HepG2 (cell line): ENCODE data around the gene PPP2R2D. TPM values are rescaled to one million over a fixed set of nuclear protein-coding genes. Genes with fewer than 3 reads are reported as not detected.

ENCODE experiments used
- ATAC-seq: fragments of 200-7000 bp; cut with Tn5 transposase; 3 replicates; pipeline ENCODE4 v1.9.1; 2020; ENCODE audit warnings: mild to moderate bottlenecking, moderate library complexity
- BruUV-seq: library from RNA; stranded (reverse); fragments of 400-500 nt; replicated peaks from 2 replicates; lab custom pipeline; 2021; lab: Mats Ljungman, UMichigan
- CTCF ChIA-PET: fragments of 300-600 bp; formaldehyde crosslinking; extraction: SDS; loops from one replicate; lab custom pipeline; 2021; ENCODE audit warnings: low total read pairs, inconsistent platforms, low intra/inter-chr PET ratio; lab: Yijun Ruan, JAX
- POLR2A ChIA-PET: fragments of 350-600 bp; sonication (Branson Sonifier 250); formaldehyde crosslinking; loops from one replicate; lab custom pipeline; 2020; ENCODE audit warnings: antibody characterized with exemption, inconsistent platforms; lab: Yijun Ruan, JAX
- DNase-seq: peaks from one replicate; pipeline ENCODE4 v3.0.0-alpha.2; 2015; ENCODE audit warnings: low spot score
- FAIRE-seq: peaks from 3 replicates; lab custom pipeline; 2011; peaks lifted over from hg19 to GRCh38; lab: Jason Lieb, UNC
- H2AFZ ChIP-seq: one replicate; pipeline ENCODE4 v1.6.1; 2011; ENCODE audit warnings: low read length, inconsistent platforms
- H3K27ac ChIP-seq: fragments of 300-600 bp; 3 replicates; pipeline ENCODE4 v1.8.0; 2011; ENCODE audit warnings: mixed run types, mild to moderate bottlenecking, mixed read lengths, low read length, inconsistent platforms; ENCODE audit not compliant: insufficient read depth; ENCODE audit errors: extremely low read length
- H3K27me3 ChIP-seq, 2 experiments: fragments of 200-600 bp in 1 of 2; 2 replicates in 1 of 2; 3 replicates in 1 of 2; pipeline versions ENCODE4 v1.6.0 to v1.8.0; 2011; ENCODE audit warnings: low read length in 2 of 2, mild to moderate bottlenecking in 2 of 2, moderate library complexity in 2 of 2, inconsistent platforms in 1 of 2; ENCODE audit not compliant: insufficient read depth in 2 of 2, control insufficient read depth in 1 of 2
- H3K36me3 ChIP-seq, 2 experiments: fragments of 200-600 bp in 1 of 2; replicated peaks in 1 of 2; 2 replicates in 1 of 2; 3 replicates in 1 of 2; pipeline versions ENCODE4 v1.5.1 to v1.8.0; 2011; ENCODE audit warnings: low read length in 2 of 2, inconsistent platforms in 1 of 2; ENCODE audit not compliant: insufficient read depth in 2 of 2, control insufficient read depth in 1 of 2
- H3K4me1 ChIP-seq: 2 replicates; pipeline ENCODE4 v1.5.1; 2012; ENCODE audit warnings: low read length, inconsistent platforms; ENCODE audit not compliant: insufficient read depth
- H3K4me2 ChIP-seq: 2 replicates; pipeline ENCODE4 v1.6.0; 2011; ENCODE audit warnings: low read depth, low read length, inconsistent platforms
- H3K4me3 ChIP-seq, 3 experiments: fragments of 200-600 bp in 1 of 3; sonication (generic), shearing (Covaris generic) in 1 of 3; replicated peaks in 1 of 3; 2 replicates each; pipeline ENCODE4 v1.5.1; 2011 to 2016; ENCODE audit warnings: low read length in 3 of 3, inconsistent platforms in 2 of 3, low read depth in 2 of 3, mild to moderate bottlenecking in 2 of 3, control low read depth in 1 of 3, mixed read lengths in 1 of 3; ENCODE audit not compliant: insufficient read depth in 1 of 3
- H3K79me2 ChIP-seq: one replicate; pipeline ENCODE4 v1.6.1; 2011; ENCODE audit warnings: low read length, inconsistent platforms; ENCODE audit not compliant: insufficient read depth
- H3K9ac ChIP-seq: 2 replicates; pipeline ENCODE4 v1.6.0; 2011; ENCODE audit warnings: mild to moderate bottlenecking, low read depth, low read length, inconsistent platforms; ENCODE audit not compliant: insufficient read depth
- H3K9me3 ChIP-seq: 2 replicates; pipeline ENCODE4 v1.5.1; 2012; ENCODE audit warnings: mild to moderate bottlenecking, low read length
- H4K20me1 ChIP-seq: 2 replicates; pipeline ENCODE4 v1.6.0; 2011; ENCODE audit warnings: inconsistent platforms, mild to moderate bottlenecking, low read length, moderate library complexity; ENCODE audit not compliant: insufficient read depth
- AGO2 ChIP-seq: fragments of 200-400 bp; formaldehyde crosslinking; optimal IDR thresholded peaks from 2 replicates; pipeline ENCODE3; 2017; ENCODE audit warnings: mild to moderate bottlenecking, low read depth, low read length, moderate library complexity
- CENPT ChIP-seq: sonication (generic); formaldehyde crosslinking; IDR thresholded peaks from 2 replicates; pipeline ENCODE4 v1.8.0; 2022; ENCODE audit warnings: low read depth, mild to moderate bottlenecking, moderate library complexity, missing genetic modification reagents
- POLR2G ChIP-seq: fragments of 200-400 bp; formaldehyde crosslinking; IDR thresholded peaks from 2 replicates; pipeline ENCODE4 v1.6.1; 2018; ENCODE audit warnings: mild to moderate bottlenecking, low read depth, low read length, moderate library complexity
- SP1 ChIP-seq, 2 experiments: fragments of 450-650 bp in 1 of 2; sonication (generic) in 1 of 2; formaldehyde crosslinking in 1 of 2; IDR thresholded peaks; 2 replicates each; pipeline versions ENCODE4 v1.4.0 to v1.6.1; 2016 to 2020; ENCODE audit warnings: missing genetic modification reagents in 1 of 2
- ZC3H13 ChIP-seq: sonication (generic); formaldehyde crosslinking; IDR thresholded peaks from 2 replicates; pipeline ENCODE4 v1.8.1; 2023; ENCODE audit warnings: mild to moderate bottlenecking, missing genetic modification reagents, moderate library complexity
- ZNF564 ChIP-seq: sonication (generic); formaldehyde crosslinking; IDR thresholded peaks from 2 replicates; pipeline ENCODE4 v1.8.1; 2023; ENCODE audit warnings: mild to moderate bottlenecking, missing genetic modification reagents
- ZNF614 ChIP-seq: IDR thresholded peaks from 2 replicates; pipeline ENCODE4 v1.6.1; 2018; ENCODE audit warnings: missing biosample characterization, missing genetic modification reagents, inconsistent platforms, borderline replicate concordance
- ZNF841 ChIP-seq: sonication (generic); formaldehyde crosslinking; IDR thresholded peaks from 2 replicates; pipeline ENCODE4 v1.8.1; 2023; ENCODE audit warnings: missing genetic modification reagents, borderline replicate concordance
- WGBS: methylation state at CpG from one replicate; pipeline ENCODE4 v1.1.6; 2017; ENCODE audit warnings: low lambda C conversion rate; 5-methylcytosine and 5-hydroxymethylcytosine counted together
- in situ Hi-C: cut with HindIII; loops from 2 replicates; pipeline ENCODE4 v1.10.0; 2017; ENCODE audit warnings: low pct_unique_long_range_greater_than_20kb; ENCODE audit not compliant: extremely low pct_ligation_motif_present
- intact Hi-C: fragments of 100-400 bp; cut with micrococcal nuclease; formaldehyde crosslinking; loops from one replicate; pipeline ENCODE4 v1.10.0; 2022; ENCODE audit not compliant: unreplicated experiment
- polyA plus RNA-seq, 8 experiments: library from polyadenylated mRNA; depleted of rRNA in 3 of 8; stranded (reverse) in 7 of 8; unstranded in 1 of 8; fragments of >200 nt; fragmentation: Illumina TruSeq in 4 of 8; extraction: Trizol in 4 of 8; gene quantifications; 2 replicates each; pipeline versions ENCODE4 v1.2.1 to v1.2.3, GENCODE V29; 2011 to 2016; ENCODE audit warnings: low read depth in 4 of 8, missing spikeins in 1 of 8, mixed read lengths in 1 of 8; ENCODE audit not compliant: insufficient read depth in 1 of 8
- total RNA-seq, 5 experiments: library from RNA; depleted of rRNA; stranded (reverse); fragments of >200 nt; fragmentation: Illumina TruSeq; extraction: Trizol; gene quantifications; 2 replicates each; pipeline ENCODE4 v1.2.3, GENCODE V29; 2016; ENCODE audit warnings: low read depth in 1 of 5
- TF ChIP-seq, protein P1 (sequence below): sonication (generic); formaldehyde crosslinking; IDR thresholded peaks from 2 replicates; pipeline ENCODE4 v1.4.0; 2020; ENCODE audit warnings: missing genetic modification reagents, borderline replicate concordance

PPP2R2D gene
- total and polyA plus RNA-seq, 2 of the 13 experiments (the other 11 are each of a cell fraction or from before 2014, with no cell fraction given) = 32.7 to 33.2 TPM

DNA sequence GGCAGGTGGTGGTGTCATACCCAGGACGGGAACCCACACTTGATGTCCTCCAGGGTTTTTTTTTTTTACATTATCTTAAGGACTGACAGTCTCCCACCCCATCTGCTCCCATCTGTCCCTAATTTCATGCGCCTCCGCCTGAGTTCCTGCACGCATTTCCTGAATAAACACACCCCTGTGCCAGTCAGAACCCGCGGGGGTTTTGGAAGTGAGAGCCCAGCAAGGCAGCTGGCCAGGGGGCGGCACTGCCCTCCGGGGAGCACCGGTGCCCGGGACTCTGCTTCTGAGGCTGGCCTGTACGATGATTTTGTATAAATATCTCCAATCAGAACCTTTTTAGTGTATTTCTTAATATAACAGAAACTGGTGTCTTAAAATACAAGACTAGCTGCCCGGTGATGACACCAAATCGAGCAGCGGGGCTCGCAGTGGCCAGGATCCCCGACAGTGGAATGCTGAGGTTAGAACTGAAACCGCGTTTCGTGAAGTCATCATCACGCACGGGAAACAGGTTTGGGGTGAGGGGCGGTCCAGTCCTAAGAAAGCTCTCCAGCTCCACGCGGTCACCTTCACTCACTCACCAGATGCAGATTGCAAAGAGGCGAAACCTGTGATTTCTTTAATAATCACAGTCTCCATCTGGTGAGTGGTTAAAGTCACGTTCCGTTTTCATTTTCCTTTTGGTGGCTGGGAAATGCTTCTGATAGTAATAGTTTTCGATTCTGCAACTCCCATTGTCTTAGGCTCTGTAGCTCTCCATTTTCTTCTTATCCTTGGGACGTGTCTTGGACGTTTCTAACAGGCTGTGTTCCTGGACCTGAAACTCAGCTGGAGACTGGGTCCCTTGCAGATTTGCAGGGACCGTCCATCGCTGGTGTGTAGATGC, 61.2 kb downstream of the PPP2R2D start:
- ATAC-seq (no peak), DNase-seq (no peak), FAIRE-seq (no peak)
- no peak overlapping the region for H3K9ac ChIP-seq
- no peak overlapping the region for H3K4me3 ChIP-seq
- H2AFZ ChIP-seq = no peak overlapping the region
- no peaks in the 10 kb centered on the region for H3K4me1 ChIP-seq
- H4K20me1 ChIP-seq = peaks cover 3% of the 10 kb centered on the region; the same call in 1 of the 2 replicates
- POLR2A ChIA-PET = no interaction called here
- H3K9me3 ChIP-seq = no peaks in the 10 kb centered on the region
- in situ Hi-C loops = no loop called here
- TF ChIP-seq SP1 (IDR thresholded peaks at IDR 0.05) = no peak
- no peak for TF ChIP-seq SP1 (CRISPR knock-in tag; IDR thresholded peaks at IDR 0.05)
- TF ChIP-seq, protein P1, sequence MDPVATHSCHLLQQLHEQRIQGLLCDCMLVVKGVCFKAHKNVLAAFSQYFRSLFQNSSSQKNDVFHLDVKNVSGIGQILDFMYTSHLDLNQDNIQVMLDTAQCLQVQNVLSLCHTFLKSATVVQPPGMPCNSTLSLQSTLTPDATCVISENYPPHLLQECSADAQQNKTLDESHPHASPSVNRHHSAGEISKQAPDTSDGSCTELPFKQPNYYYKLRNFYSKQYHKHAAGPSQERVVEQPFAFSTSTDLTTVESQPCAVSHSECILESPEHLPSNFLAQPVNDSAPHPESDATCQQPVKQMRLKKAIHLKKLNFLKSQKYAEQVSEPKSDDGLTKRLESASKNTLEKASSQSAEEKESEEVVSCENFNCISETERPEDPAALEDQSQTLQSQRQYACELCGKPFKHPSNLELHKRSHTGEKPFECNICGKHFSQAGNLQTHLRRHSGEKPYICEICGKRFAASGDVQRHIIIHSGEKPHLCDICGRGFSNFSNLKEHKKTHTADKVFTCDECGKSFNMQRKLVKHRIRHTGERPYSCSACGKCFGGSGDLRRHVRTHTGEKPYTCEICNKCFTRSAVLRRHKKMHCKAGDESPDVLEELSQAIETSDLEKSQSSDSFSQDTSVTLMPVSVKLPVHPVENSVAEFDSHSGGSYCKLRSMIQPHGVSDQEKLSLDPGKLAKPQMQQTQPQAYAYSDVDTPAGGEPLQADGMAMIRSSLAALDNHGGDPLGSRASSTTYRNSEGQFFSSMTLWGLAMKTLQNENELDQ (CRISPR knock-in tag) = no peak
- no peak for TF ChIP-seq CENPT
- CTCF ChIA-PET = no interaction called here
- intact Hi-C loops = no loop called here
- BruUV-seq = no TSS peak
- H3K36me3 ChIP-seq = peaks cover 9 to 12% of the 10 kb centered on the region in 2 experiments; a peak in 4 of 5 replicates
- H3K4me2 ChIP-seq = no peak overlapping the region
- no peaks in the 10 kb centered on the region for H3K27me3 ChIP-seq
- WGBS = 96% methylated on average over 32 of the region's 32 CpGs
- no peaks in the 10 kb centered on the region for H3K79me2 ChIP-seq
- no peak overlapping the region for H3K27ac ChIP-seq

DNA sequence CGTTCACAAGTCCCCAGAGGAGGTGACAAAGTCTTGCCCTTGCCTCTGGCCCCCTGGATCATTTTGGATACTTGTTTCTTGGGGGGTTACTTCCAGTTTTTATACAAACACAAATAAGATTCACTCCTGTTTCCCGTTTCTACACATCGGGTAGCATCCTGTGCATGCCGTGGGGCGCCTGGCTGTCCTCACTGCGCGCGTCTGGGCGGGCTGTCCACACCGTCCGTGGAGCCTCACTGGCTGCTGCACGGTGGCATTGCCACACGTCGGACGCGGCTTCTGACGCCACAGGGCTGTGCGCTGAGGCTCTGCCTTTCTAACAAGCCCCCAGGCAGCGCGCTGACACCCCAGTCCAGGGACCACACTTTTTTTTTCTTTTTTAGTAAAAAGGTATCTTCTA, 62.5 kb downstream of the PPP2R2D start:
- Histone ChIP-seq H3K4me2 (no peak overlapping the region), H3K36me3 (peaks cover 0 to 8% of the 10 kb centered on the region in 2 experiments; a peak in 2 of 5 replicates), H2AFZ (no peak overlapping the region), H4K20me1 (peaks cover 4% of the 10 kb centered on the region; the same call in 1 of the 2 replicates), H3K9ac (no peak overlapping the region), H3K79me2 (no peaks in the 10 kb centered on the region), H3K4me1 (no peaks in the 10 kb centered on the region), H3K4me3 (no peak overlapping the region), H3K27ac (no peak overlapping the region), H3K9me3 (no peaks in the 10 kb centered on the region), H3K27me3 (no peaks in the 10 kb centered on the region)
- ChIA-PET CTCF (no interaction called here), POLR2A (no interaction called here)
- DNase-seq (no peak), FAIRE-seq (no peak), ATAC-seq (no peak)
- intact Hi-C loops = no loop called here
- TF ChIP-seq POLR2G = 0 out of 2 replicates have a peak, but pooled peaks have one; percentile 12
- peak; percentile 50 for TF ChIP-seq AGO2
- no peak for TF ChIP-seq ZNF614 (CRISPR knock-in tag)
- TF ChIP-seq ZC3H13 (CRISPR knock-in tag) = 0 out of 2 replicates have a peak, but pooled peaks have one; percentile 45
- no peak for TF ChIP-seq ZNF841 (CRISPR knock-in tag)
- TF ChIP-seq ZNF564 (CRISPR knock-in tag) = no peak
- WGBS = 99% methylated on average over 20 of the region's 20 CpGs
- BruUV-seq = no TSS peak
- in situ Hi-C loops = no loop called here
